Activated effector memory CD4-positive, alpha-beta T cell treated with anti-CD3 and anti-CD28 coated beads, Interleukin-2, amount 50 U/mL, for 16 hours (primary cell): Measurements from ENCODE around the gene PHLDA2.

ENCODE experiments used
- DNase-seq: peaks from one replicate; pipeline ENCODE4 v3.0.0-alpha.2; 2020

Gene PHLDA2, protein sequence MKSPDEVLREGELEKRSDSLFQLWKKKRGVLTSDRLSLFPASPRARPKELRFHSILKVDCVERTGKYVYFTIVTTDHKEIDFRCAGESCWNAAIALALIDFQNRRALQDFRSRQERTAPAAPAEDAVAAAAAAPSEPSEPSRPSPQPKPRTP

GRCh38 chr11:2928605-2929530, at the start of gene PHLDA2:
Gene PHLDA2, minus strand, starts transcription at chr11:2929420. Its CDS starts 56 bp downstream, at chr11:2929364.
- peak; percentile 85 for DNase-seq

DNA sequence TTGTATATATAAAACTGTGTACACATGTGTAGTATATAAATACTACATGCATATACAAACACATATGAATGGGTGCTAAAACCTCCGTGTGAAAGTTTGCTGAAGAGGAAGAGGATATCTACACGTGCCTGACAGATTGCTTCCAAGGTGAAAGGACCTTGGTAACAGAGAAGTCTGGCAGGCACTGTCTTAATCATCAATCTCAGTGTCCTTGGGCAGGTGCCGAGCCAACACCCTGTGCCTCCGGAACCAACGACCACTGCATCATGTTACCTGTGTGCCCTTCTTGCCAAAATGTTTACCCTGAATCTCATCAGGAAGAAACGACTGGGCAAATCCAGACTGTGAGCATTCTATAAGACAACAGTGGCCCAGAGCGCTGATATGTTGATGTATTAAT, 47.9 kb upstream of the PHLDA2 start:
- no peak for DNase-seq

DNA sequence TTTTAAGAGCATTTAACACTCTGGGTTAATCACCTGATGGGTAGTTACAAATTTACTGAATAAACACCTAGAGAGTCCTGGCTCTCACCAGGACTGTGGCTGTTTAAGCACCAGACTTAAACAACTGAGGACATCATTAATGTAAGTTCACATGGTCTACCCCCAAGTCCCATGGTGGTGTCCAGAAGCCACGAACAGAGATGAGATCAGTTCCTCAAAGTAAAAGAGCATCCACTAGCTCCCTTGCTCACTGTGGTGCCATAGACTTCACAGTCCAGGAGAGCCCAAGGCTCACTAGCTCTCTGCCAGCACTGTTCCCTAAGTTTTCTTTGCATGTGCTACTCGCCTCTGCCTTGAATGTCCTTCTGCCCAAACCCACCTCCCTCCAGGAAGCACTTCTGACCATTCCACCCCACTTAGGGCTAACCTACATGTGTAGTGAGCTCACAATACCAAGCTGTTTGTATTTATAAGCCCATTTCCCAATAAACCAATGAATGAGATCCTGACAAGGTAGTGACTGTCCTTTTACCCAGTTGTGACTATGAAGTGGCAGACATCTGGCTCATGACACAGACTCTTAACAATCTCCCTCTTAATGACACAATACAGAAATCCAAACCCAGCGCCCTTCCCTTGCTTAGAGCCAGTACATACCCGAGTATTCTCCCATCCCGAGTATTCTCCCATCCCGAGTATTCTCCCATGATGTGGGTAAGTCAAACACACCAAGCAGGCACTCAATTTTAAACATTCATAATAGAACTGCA, 47.3 kb upstream of the PHLDA2 start:
- DNase-seq = no peak

GRCh38 chr11:2975594-2975993, 46.4 kb upstream of the PHLDA2 start:
- DNase-seq = peak; percentile 74

- DNase-seq = no peak
Measured at GRCh38 chr11:2974272-2974671, 45.1 kb upstream of the PHLDA2 start.

DNA sequence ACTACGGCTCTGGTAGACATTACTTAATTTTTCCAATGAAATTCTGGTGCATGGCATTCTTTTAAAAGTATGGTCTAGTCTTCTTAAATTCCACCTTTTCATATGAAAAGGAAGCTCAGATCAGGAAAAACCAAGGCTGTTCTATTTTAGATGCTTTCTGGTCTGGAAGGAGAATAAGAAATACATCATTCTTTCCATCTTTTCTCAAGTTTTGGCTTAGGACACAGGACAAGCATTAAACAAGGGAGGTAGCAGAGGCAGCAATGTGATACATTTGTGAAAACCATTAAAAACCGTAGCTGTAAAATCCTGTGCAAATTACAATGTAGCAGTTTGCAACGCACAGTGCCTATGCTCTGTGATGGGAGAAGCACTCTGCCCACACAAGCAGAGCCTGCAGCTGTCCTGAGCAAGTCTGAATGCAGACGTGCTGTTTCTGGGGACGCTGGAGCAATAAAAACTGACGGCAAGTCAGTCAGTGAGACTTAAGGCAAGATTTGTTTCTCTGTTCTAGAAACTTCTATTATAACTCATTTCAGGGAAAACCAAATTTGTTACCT, 39.2 kb upstream of the PHLDA2 start:
- DNase-seq = no peak

DNA sequence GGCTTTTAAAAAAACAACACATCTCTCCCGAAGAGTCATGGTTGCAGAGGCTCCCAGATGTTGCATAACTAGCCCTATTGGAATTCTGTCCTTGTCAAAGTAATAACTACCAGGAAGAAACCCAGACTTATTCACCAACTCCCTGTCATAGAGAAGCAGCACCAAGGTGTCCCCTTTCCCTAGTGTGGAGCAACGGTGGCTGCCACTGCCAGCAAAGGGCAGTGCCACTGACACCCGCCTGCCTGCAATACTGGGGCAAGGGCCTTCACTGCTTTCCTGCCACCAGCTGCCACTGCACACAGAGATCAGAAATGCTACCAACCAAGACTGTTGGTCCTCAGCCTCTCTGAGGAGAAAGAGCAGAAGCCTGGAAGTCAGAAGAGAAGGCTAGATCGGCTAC, 35.6 kb upstream of the PHLDA2 start:
- DNase-seq = no peak

- no peak for DNase-seq
Measured at GRCh38 chr11:2963761-2964160, 34.5 kb upstream of the PHLDA2 start.

DNA sequence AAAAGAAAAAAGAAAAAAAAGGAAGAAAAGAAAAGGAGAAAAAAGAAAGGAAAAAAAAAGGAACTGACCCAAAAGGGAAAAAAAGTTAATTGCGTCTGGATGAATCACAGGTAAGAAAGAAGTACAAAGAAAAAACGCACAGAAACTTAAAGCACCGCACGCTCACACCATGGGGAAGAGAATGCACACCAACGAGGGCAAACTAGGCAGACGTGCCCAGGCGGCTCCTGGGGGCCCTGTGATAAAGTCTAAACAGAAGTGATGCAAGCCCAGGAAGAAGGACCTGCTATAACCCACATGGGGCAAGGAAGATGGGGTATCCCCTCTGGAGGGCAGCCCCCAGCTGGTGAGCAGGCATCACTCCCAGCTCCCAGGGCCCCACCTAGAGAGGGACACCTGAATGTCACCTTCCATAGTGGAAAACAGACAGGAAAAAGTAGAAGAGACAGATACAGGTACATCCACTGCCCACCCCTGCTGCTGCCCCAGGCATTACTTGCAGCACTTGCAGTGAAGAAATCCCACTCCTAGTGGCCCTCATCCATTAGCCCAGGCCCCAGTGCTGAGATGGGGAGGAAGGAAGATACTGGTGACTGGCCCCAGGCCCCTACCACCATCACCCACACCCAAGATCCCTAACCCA, 34.0 kb upstream of the PHLDA2 start:
- DNase-seq = no peak

DNA sequence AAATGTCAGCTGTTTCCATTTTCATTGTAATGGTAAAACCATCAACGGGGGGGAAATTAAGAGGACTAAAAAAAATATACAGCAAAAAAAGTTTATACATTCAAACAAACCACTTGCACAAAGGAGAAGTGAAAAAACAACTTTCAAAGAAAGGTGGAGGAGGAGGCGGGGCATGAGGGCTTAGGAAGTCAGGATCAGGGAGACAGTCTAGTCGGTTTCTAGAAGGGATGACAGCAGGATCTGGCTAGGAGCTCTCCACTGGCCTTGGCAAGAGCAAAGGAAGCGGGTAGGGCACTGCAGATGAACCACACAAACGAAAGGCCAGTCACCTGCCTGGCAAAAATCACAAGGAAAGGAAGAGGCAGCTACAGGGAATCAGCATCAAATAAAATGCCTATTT, 31.9 kb upstream of the PHLDA2 start:
- DNase-seq = no peak

- peak; percentile 36 for DNase-seq
Measured at GRCh38 chr11:2960139-2960538, 30.9 kb upstream of the PHLDA2 start.

GRCh38 chr11:2958251-2958650, 29.0 kb upstream of the PHLDA2 start:
- no peak for DNase-seq

DNA sequence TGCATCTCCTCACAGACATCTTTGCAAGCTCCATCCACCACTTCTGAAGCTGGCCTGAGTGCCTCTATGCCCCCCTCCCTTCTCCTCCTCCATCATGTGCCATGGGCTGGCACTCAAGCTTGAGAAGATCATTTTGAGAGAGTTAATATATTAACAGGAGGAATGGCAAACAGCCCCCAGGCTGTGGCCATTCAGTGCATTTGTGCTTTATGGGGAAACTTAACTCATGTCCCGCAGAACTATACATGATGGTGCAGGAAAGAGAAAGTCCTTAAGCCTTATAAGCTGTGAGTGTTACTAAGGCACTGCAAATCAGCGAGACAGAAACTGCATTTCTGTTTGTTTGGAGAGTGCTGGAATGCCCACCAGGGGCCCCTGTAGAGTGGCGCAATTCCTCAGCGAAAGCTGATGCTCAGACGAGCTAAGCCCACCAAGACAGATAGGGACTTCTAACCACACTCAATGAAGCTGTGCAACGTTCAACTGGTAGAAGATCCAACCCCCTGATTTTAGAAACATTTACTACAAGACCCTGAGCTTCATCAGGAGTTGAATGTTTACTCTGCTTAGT, 26.8 kb upstream of the PHLDA2 start:
- DNase-seq = peak; percentile 24

- peak; percentile 57 for DNase-seq
Measured at GRCh38 chr11:2954263-2954662, 25.0 kb upstream of the PHLDA2 start.

- DNase-seq = no peak
Measured at GRCh38 chr11:2952290-2952689, 23.1 kb upstream of the PHLDA2 start.

DNA sequence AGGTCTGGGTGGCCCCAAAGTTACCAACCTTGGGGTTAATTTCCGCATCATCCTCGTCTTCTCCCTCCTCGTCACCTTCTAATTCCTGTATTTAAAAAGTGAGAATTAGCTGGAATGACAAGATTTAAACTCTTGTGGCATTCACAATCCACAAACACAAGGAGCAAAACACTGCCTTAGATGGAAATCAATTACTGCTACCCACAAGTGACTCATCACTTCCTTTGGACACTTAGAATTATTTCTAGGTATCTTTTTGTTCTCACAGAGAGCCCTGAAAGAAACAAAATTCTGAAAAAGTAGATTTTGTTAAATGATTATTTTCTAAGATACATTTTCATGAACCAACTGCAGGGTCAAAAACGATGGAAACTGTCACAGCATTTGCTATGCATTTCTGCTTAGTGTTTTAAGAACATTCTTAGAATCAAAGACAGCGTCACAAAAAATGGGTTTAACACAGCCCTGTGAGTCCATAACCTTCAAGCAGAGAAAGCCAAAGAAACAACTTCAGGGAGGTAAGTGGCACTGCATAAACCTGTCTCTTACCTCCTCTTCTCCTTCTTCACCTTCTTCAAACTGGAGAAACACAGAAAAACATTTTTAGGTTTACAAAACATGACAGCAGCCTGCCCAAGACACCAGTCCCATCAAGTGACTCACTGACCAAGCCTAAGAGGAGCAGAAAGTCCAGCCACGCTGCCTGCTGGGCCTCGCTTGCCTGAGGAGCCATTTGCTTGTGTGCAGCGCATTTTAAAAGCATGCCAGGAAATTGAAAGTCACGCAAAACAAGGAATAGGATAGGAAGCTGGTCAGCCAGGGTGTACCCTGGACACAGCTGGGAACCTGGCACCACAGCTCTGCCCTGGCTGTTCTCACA, 22.3 kb upstream of the PHLDA2 start:
- peak; percentile 12 for DNase-seq

DNA sequence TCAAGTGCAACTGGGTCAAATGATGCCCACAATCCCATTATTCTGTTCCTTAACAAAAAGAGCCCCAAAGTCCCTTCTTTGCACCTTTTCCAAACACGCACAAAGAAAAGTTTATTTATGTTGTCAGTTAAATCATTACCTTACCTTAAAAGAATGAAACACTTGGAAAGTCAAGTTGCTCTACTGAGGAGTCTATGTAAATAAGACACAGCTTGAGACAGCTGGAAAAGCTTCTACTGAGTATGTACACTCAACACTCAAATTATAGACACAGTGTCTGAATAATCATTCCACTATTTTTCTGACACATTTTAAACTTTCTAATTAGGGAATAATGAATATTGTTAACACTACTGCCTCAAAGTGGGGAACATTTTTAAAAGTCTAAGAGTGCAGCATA, 21.6 kb upstream of the PHLDA2 start:
- DNase-seq = no peak

- DNase-seq = peak; percentile 47
Measured at GRCh38 chr11:2949920-2950319, 20.7 kb upstream of the PHLDA2 start.

DNA sequence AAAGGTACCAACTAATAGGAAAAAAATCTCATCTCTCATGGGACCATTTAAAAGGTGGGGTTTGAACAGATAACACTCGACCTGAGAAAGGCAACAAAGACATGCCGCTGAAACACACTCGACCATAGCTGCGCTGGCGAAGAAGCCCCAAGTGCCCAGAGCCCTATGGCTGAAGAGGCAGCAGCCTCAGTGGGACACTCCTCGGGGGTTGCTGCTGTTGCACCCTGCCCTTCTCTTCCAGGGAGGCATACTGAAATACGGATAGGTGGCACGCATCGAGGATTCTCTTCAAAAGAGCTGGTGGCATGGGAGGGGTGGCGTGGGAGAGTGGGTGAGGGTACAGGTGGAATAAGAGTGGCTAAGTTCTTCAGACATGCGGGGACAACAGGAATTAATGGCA, 18.5 kb upstream of the PHLDA2 start:
- DNase-seq = peak; percentile 53

- DNase-seq = no peak
Measured at GRCh38 chr11:2945757-2946287, 16.6 kb upstream of the PHLDA2 start.
